Heart right ventricle (tissue), 16 donors: Measurements from ENCODE around the gene LPCAT3. TPM values are rescaled to one million over a fixed set of nuclear protein-coding genes. Genes with fewer than 3 reads are reported as not detected.

Experiments
- ATAC-seq, 8 donors: fragments of 200-7000 bp; cut with Tn5 transposase; one replicate each; pipeline ENCODE4 v1.9.1; 2020; ENCODE audit warnings: mild to moderate bottlenecking in 8 of 8, moderate library complexity in 8 of 8, moderate number of reproducible peaks in 1 of 8
- DNase-seq, 2 donors: peaks; one replicate each; pipeline ENCODE4 v3.0.0-alpha.2; 2020
- H3K27ac ChIP-seq, 10 donors: fragments of 200-600 bp; sonication (generic) in 2 of 10; one replicate each; pipeline versions ENCODE4 v1.5.0 to v1.8.0; 2020 to 2022; ENCODE audit warnings: mild to moderate bottlenecking in 3 of 10
- H3K27me3 ChIP-seq, 7 donors: fragments of 200-600 bp; one replicate each; pipeline ENCODE4 v1.8.0; 2021 to 2022; ENCODE audit warnings: mild to moderate bottlenecking in 2 of 7
- H3K36me3 ChIP-seq, 9 donors: fragments of 200-600 bp; sonication (generic) in 1 of 9; one replicate each; pipeline versions ENCODE4 v1.5.0 to v1.8.0; 2020 to 2022; ENCODE audit warnings: mild to moderate bottlenecking in 2 of 9
- H3K4me1 ChIP-seq, 9 donors: fragments of 200-600 bp; sonication (generic) in 1 of 9; one replicate each; pipeline versions ENCODE4 v1.5.0 to v1.8.0; 2020 to 2022; ENCODE audit warnings: mild to moderate bottlenecking in 4 of 9
- H3K4me3 ChIP-seq, 10 donors: fragments of 200-600 bp; sonication (generic) in 2 of 10; one replicate each; pipeline versions ENCODE4 v1.5.0 to v1.8.0; 2020 to 2022; ENCODE audit warnings: mild to moderate bottlenecking in 7 of 10, moderate library complexity in 2 of 10
- H3K9me3 ChIP-seq, 11 donors: fragments of 200-600 bp in 10 of 11; sonication (generic) in 2 of 11; one replicate each; pipeline versions ENCODE4 v1.5.0 to v1.8.0; 2013 to 2022; ENCODE audit warnings: mild to moderate bottlenecking in 2 of 11, control low read depth in 1 of 11, moderate library complexity in 1 of 11
- WGBS, 2 donors: extraction: QIAGEN DNeasy Blood & Tissue Kit; methylation state at CpG; one replicate each; pipeline ENCODE4 v1.1.7; 2013; ENCODE audit warnings: inconsistent platforms in 1 of 2; 5-methylcytosine and 5-hydroxymethylcytosine counted together
- intact Hi-C, 10 donors: fragments of 100-400 bp; cut with DNase I; formaldehyde crosslinking; loops; one replicate each; pipeline versions ENCODE4 v1.11.1 to v1.14.2; 2022
- polyA plus RNA-seq, 2 donors: library from polyadenylated mRNA; stranded (reverse); fragments of 200-250 nt; gene quantifications; one replicate each; pipeline ENCODE4 v1.2.3, GENCODE V29; 2013
- total RNA-seq, 10 donors: library from RNA; stranded (reverse); fragmentation: NEBNext Ultra II Directional in 3 of 10; extraction: Animal tissue kit (Norgen Biotek cat#: 25700) in 3 of 10; gene quantifications; one replicate each; pipeline versions ENCODE4 v1.2.1 to v1.2.4, GENCODE V29; 2021 to 2023
- TF ChIP-seq, protein P1 (sequence below), 9 donors: fragments of 200-600 bp; sonication (generic) in 2 of 9; IDR thresholded peaks; one replicate each; pipeline versions ENCODE4 v1.5.0 to v1.8.0; 2021 to 2022; ENCODE audit warnings: antibody characterized with exemption in 9 of 9, mild to moderate bottlenecking in 5 of 9, moderate library complexity in 1 of 9
- donor health status: Arrhythmogenic right ventricular cardiomyopathy.
- donor health status: ischemic (EF 13 %, LVEDD 7.1; RV severe dilation, severe dysfunction).
- donor health status: healthy with polysubstance abuse.
- donor health status: DM: no; HTN: yes; CAD: no.
- donor health status: DM: no; HTN: no; CAD: no.
- donor health status: ischemic (EF 25% LVEDD 6.9; RV normal size, moderate dysfunction).
- donor health status: ischemic (EF 25% LVEDD 5.7; RV mildly dilated, moderate dysfunction).
- donor health status: healthy.
- donor health status: DM: yes; HTN: yes; CAD: no.
- donor health status: Ischemic cardiomyopathy.
- donor health status: ischemic (EF 35%, LVEDD 5.7; RV mildly dilated, moderate dysfunction).
- donor health status: nonischemic (EF 11% LVEDD 7.7; RV severe dilation, severe dysfunction).
- donor health status: DM: yes; HTN: yes; CAD: no.
- donor health status: PGD.
- donor health status: ischemic (EF 29% LVEDD 5.4; RV normal size, mild dysfunction).
- donor health status: nonischemic (EF 23%, LVEDD 6.1; RV moderate dilation, normal function).

LPCAT3 gene
- total and polyA plus RNA-seq, 12 donors, result 19.9 to 65.8 (median 35.5) TPM

GRCh38 chr12:7035463-7035862 is 17.2 kb upstream of the LPCAT3 start:
- H3K27me3 ChIP-seq, result no peaks in the 10 kb centered on the region
- H3K4me1 ChIP-seq, result no peaks in the 10 kb centered on the region
- H3K4me3 ChIP-seq, result no peak overlapping the region
- no peaks in the 10 kb centered on the region for H3K36me3 ChIP-seq
- H3K27ac ChIP-seq, result no peak overlapping the region
- TF ChIP-seq, protein P1, sequence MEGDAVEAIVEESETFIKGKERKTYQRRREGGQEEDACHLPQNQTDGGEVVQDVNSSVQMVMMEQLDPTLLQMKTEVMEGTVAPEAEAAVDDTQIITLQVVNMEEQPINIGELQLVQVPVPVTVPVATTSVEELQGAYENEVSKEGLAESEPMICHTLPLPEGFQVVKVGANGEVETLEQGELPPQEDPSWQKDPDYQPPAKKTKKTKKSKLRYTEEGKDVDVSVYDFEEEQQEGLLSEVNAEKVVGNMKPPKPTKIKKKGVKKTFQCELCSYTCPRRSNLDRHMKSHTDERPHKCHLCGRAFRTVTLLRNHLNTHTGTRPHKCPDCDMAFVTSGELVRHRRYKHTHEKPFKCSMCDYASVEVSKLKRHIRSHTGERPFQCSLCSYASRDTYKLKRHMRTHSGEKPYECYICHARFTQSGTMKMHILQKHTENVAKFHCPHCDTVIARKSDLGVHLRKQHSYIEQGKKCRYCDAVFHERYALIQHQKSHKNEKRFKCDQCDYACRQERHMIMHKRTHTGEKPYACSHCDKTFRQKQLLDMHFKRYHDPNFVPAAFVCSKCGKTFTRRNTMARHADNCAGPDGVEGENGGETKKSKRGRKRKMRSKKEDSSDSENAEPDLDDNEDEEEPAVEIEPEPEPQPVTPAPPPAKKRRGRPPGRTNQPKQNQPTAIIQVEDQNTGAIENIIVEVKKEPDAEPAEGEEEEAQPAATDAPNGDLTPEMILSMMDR (IDR thresholded peaks at IDR 0.05), result no peak
- DNase-seq (no peak), ATAC-seq (no peak)
- intact Hi-C loops, result no loop called here
- H3K9me3 ChIP-seq, result no peaks in the 10 kb centered on the region
- 57% methylated on average over 2 of the region's 2 CpGs for WGBS, 2 donors

DNA sequence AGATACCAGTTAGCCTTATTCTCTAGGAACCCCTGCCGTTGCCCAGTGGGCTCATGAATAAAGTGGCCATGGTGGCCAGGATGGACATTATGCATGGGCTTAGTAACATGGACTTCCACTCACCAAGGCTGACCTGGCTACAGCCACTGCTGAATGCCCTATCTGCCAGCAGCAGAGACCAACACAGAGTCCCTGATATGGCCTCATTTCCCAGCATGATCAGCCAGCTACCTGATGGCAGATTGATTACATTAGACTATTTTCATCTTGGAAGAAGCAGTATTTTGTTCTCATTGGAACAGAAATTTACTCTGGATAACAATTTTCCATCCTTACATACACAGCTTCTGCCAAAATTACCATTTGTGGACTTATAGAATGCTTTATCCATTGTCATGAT is 16.2 kb upstream of the LPCAT3 start:
- Histone ChIP-seq H3K4me1 (no peaks in the 10 kb centered on the region), H3K9me3 (no peaks in the 10 kb centered on the region), H3K27me3 (no peaks in the 10 kb centered on the region), H3K4me3 (no peak overlapping the region), H3K36me3 (no peaks in the 10 kb centered on the region), H3K27ac (no peak overlapping the region)
- TF ChIP-seq, protein P1 (IDR thresholded peaks at IDR 0.05), result no peak
- WGBS, 2 donors, result 93 to 94% methylated on average over 1 of the region's 1 CpG
- ATAC-seq (no peak), DNase-seq (no peak)
- intact Hi-C loops, result no loop called here

DNA sequence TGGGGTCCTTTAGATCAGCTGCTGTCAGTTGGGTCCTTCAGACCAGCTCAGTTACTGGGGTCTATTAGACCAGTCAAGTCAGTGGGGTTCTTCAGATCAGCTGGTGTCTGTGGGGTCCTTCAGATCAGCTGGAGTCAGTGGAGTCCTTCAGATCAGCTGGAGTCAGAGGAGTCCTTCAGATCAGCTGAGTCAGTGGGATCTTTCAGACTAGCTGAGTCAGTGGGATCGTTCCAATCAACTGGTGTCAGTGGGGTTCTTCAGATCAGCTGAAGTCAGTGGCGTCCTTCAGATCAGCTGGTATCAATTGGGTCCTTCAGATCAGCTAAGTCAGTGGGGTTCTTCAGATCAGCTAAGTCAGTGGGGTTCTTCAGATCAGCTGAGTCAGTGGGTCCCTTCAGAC is 14.7 kb upstream of the LPCAT3 start:
- no peak for ATAC-seq
- Histone ChIP-seq H3K4me3 (no peak overlapping the region), H3K27ac (no peak overlapping the region), H3K27me3 (no peaks in the 10 kb centered on the region), H3K4me1 (no peaks in the 10 kb centered on the region), H3K9me3 (no peaks in the 10 kb centered on the region), H3K36me3 (no peaks in the 10 kb centered on the region)
- 68 to 83% methylated on average over 2 of the region's 2 CpGs for WGBS, 2 donors
- DNase-seq, result no peak
- TF ChIP-seq, protein P1 (IDR thresholded peaks at IDR 0.05), result no peak
- intact Hi-C loops, result no loop called here

DNA sequence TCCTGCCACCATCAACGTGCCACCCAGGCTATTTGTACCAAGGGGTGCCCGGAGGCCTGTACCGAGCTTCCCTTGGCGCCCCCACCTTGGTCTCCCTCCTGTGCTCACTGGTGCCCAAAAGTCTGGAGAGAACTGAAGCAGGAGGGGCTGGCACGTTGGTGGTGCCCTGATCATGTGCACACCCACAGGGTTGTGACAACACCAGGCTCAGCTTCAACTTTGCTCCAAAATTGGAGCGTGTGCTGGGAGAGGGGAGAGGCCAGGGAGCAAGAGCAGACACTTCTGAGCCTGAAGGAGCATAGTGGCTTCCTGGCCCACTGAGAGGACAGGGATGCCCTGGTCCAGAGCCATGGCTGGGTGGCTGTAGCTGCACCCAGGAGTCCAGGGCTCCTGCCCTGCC is 13.0 kb upstream of the LPCAT3 start:
- Histone ChIP-seq H3K4me1 (no peaks in the 10 kb centered on the region), H3K27ac (no peak overlapping the region), H3K9me3 (no peaks in the 10 kb centered on the region), H3K4me3 (no peak overlapping the region), H3K36me3 (no peaks in the 10 kb centered on the region), H3K27me3 (no peaks in the 10 kb centered on the region)
- peak in 1 of 8 donors; percentile 25 for ATAC-seq
- intact Hi-C loops, result no loop called here
- 82 to 84% methylated on average over 6 of the region's 6 CpGs for WGBS, 2 donors
- DNase-seq, result no peak
- TF ChIP-seq, protein P1 (IDR thresholded peaks at IDR 0.05), result no peak

DNA sequence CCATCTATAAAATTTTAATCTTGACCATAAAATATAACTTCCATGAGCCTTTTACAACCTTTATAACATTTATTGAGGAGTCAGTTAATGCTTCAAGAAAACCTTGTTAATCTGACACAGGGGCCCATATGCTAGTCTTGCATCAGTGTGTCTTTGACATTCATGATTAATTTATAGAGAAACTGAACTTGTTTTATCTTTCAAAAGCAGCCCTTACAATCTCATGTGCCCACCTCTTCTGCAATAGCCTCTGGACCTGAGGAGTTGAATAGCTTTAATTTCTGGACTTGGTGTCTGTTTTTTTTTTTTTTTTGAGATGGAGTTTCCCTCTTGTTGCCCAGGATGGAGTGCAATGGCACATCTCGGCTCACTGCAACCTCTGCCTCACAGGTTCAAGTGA is 8.6 kb upstream of the LPCAT3 start:
- DNase-seq (no peak), ATAC-seq (no peak)
- no peaks in the 10 kb centered on the region for H3K27me3 ChIP-seq
- H3K36me3 ChIP-seq, result no peaks in the 10 kb centered on the region
- no peaks in the 10 kb centered on the region for H3K4me1 ChIP-seq
- intact Hi-C loops, result no loop called here
- no peak overlapping the region for H3K4me3 ChIP-seq
- no peak overlapping the region for H3K27ac ChIP-seq
- WGBS, 2 donors, result 73 to 81% methylated on average over 1 of the region's 1 CpG
- TF ChIP-seq, protein P1 (IDR thresholded peaks at IDR 0.05), result no peak
- H3K9me3 ChIP-seq, result no peaks in the 10 kb centered on the region
